Stimulated activated CD8-positive, alpha-beta memory T cell treated with anti-CD3 and anti-CD28 coated beads, Interleukin-15, amount 100 ng/mL, for 48 hours (primary cell): ENCODE results near the gene KCNJ12.
"Not testable (repeated sequence)": the region's sequence is repeated elsewhere in the genome, so short reads cannot be mapped to it uniquely, and the experiment has no call there.

ENCODE experiments used
- DNase-seq, 2 donors: peaks; one replicate each; pipeline ENCODE4 v3.0.0-alpha.2; 2020; ENCODE audit warnings: low read depth in 2 of 2

Gene KCNJ12

DNA sequence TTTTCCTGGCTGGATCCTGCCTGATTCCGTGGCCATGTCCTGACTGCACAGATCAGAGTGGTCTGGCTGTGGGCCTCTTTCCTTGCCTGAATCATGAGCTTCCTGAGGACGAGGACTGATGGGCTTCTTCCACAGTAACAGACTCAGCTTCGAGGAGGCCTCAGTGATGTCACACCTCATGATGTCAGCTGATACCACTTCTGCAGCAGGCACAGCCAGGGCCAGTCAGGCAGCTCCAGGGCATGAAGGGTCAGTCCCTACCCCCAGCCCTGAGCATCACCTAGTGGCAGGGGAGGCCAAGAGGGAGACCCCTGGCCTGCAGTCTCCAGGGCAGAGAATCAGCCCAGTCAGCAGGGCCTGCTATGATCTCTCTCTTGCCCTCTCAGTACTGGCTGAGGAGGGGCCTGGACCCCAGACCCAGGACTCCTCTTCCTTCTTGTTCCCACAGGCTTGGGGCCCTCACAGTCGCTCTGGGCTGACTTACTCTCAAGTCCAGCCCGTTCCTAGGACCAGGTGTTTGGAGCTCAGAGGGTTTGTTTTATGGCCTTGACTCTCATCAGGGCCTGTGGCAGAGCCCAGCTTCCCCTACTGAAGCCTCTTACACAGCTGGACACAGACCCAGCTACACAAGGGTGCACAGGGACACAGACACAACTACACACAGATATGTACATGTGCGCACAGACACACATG is 26.7 kb upstream of the KCNJ12 start:
- DNase-seq: not testable (repeated sequence)

DNA sequence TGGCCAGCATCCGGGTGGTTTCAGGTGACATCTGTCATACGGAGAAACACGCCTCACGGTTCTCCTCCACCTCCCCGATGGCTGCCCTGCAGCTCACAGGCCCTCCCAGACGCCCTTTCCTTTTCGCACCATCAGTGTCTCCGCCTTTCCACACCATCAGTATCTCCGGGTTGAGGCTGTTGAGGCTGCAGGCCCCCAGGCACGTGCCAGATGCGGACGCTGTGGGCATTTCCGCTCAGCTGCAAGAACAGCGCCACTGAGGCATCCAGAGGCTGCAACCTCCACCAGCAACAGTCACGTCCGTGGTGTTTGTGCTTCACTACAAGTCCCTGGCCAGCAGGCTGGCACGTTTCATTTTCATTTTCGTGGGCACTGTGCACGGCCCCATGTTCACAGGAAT is 25.7 kb upstream of the KCNJ12 start:
- not testable (repeated sequence) for DNase-seq

DNA sequence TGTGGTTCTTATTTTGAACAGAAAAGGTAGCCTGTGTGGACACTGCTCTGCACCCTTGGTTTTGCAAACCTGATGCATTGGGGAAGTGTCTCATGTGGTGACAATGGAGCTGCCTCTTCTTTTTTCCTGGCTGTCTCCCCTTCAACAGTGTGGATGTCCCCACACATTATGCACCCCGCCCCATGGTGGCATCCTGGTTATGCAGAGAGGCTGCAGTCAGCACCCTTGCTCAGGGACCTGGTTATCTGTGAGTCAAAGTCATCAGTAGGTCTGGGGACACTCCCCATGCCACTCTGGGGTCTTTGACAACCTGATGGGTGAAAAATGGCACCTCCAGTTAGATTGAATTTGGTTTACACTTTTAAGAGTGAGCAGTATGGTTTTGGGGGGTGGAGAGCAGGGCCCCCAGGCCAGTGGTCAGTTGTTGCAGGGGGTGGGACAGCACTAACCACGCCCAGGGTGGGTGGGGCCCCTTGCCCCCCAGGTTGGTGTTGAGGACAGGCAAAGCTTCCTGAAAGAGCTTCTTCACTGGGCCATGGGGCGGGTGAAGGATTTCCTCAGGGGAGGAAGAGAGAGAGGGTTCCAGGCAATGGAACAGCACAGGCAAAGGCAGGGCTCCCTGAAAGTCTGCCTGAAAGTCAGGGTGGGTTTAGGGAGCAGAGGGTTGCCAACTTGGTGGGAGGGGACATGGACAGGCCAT is 24.6 kb upstream of the KCNJ12 start:
- DNase-seq: no peak

DNA sequence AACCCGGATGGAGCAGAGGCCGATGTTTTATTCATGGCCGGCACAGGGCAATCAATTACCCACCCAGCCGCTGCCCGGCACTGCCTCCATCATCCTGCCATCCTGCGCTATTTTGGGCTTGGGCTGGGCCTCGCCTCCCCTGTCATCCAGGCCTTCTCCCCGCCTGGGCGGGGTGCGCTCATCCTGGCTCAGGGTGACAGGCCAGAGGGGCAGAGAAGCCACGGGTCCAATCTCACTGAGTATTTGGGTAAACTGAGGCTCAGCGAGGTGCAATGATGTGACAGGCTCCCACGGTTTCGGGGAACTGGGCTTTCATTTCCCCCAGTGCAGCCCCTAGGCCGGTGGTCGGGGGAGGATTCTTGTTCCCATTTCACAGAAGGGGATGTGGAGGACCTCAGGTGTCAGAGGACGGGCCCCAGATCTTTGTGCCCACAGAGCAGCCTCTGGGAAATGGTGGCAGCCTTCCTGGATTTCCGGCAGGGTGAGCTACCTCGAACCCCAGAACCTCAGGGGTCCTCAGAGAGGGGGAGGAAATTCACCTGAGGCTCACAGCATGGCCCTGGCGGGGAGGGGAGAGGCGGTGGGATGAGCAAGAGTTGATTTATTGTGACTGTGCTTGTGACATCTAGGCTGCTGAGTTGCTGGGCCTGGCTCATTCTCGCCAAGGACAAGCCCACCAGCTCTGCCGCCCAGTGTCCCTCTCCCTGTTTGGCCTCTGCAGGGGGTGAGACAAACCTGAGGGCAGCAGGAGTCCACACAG is 23.8 kb upstream of the KCNJ12 start:
- DNase-seq: no peak

DNA sequence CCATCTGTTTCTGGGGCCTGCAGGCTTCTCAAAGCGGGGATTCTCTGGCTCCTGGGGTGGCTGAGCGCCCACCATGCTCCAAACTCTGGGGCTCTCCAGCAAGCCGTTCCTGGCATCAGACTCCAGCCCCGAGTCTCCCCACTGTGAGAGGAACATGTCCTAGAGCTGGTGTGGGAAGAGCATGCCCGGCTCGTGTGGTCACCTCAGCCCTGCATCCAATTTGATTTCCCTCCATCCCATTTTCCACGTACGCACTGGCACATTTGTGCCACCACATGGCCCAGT is 23.2 kb upstream of the KCNJ12 start:
- DNase-seq: no peak

DNA sequence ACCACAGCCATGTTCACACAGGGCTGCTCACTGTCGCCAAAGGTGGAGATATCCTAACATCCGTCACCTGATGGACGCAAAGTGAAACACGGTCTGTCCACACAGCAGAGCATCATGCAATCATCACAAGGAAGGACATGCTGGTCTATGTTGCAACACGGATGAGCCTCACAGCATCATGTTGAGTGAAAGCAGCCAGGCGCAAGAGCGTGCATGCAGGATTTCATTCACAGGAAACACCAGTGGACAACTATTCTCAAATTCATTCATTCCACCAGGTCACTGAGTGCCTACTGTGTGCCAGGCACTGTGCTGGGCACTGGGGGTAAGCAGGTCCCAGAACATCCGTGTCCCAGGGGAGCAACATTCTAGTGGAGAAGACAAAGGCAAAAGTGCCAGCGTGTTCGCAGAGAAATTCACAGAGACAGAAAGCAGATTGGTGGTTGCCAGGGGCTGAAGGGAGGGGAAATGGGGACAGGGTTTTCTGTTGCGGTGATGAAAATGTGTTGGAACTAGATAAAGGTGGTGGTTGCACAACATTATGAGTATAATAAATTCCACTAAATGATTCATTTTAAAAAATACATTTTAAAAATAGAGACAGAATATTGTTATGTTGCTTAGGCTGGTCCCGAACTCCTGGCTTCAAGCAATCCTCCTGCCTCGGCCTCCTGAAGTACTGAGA is 22.7 kb upstream of the KCNJ12 start:
- DNase-seq: no peak

DNA sequence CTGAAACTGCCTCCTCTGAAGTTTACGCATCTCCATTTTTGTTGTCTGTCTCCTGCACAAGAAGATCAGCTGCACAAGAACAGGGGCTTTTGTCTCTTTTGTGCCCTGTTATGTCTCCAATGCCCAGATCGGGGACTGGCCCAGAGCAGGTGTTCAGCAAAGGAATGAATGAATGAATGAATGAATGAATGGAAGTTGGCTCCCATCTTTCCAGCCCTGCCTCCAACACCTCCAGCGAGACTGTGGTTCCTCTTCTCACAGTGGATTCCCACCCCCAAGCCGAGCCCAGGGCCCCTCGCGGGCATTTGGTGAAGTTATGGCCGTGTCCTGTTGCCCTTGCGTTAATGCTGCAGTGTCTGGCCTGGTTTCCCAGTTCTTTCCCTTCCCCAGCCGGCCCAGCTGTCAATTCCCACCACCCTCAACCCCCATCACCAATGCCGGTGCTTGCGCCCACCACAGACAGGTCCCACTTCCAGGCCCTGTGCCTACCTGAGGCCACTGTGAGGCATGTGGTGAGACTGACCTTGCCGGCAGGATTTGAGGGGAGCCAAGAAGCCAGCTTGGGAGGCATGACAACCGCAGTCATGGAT is 21.3 kb upstream of the KCNJ12 start:
- no peak for DNase-seq

DNA sequence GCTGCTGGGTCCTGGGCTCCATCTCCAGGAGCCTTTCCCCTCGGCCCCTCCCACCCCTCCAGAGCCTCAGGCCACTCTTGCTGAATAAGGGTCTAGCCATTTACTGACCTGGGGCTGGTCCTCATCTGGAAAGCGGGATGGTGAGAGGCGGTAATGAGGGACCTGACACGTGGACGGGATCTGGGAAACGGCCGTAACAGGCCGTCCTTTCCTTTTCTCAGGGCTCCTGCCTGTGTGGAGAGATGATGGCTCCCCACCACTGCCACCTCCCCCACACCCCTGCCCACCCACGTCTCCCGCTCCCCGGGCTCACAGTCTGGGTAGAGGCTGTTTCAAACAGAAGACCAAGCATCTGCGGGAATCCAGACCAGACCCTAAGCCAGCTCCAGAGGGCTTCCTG is 20.6 kb upstream of the KCNJ12 start:
- no peak for DNase-seq

DNA sequence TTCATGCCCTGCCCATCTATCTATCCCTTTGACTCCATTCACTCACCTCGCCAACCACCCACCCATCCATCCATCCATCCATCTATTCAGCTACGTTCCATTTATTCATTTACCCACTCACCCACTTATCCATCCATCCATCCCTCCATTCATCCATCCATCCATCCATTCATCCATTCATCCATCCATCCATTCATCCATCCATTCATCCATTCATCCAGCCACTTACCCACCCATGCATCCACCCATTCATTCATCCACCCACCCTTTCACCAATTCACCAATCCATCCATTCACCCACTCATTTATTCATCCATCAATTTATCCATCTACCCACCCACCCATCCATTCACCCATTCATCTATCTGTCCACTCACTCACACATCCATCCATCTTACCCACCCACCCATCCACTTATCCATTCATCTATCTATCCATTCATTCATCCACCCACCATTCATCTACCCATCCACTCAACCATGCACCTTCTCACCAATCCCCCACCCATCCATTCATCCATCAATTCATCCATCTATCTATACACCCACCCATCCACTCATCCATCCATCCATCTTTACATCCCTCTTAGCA is 19.5 kb upstream of the KCNJ12 start:
- DNase-seq: no peak

DNA sequence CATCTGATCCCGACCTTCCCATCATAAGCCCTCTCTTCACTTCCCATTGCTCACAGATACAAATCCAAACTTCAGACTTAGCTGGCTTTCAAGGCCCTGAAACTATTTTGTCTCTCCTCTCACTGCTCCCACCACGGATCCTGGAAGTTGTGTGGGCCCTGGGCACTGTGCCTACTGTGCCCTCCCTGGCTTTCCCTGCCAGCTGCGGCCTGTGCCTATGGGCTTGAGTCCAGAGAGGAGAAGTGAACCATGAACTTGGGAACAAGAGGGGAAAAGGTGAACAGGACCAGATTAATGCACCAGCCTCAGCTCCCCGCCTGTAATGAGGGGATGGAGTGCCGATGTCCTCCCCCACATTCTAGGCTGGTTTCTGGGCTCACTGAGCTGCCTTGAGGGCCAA is 18.9 kb upstream of the KCNJ12 start:
- no peak for DNase-seq

DNA sequence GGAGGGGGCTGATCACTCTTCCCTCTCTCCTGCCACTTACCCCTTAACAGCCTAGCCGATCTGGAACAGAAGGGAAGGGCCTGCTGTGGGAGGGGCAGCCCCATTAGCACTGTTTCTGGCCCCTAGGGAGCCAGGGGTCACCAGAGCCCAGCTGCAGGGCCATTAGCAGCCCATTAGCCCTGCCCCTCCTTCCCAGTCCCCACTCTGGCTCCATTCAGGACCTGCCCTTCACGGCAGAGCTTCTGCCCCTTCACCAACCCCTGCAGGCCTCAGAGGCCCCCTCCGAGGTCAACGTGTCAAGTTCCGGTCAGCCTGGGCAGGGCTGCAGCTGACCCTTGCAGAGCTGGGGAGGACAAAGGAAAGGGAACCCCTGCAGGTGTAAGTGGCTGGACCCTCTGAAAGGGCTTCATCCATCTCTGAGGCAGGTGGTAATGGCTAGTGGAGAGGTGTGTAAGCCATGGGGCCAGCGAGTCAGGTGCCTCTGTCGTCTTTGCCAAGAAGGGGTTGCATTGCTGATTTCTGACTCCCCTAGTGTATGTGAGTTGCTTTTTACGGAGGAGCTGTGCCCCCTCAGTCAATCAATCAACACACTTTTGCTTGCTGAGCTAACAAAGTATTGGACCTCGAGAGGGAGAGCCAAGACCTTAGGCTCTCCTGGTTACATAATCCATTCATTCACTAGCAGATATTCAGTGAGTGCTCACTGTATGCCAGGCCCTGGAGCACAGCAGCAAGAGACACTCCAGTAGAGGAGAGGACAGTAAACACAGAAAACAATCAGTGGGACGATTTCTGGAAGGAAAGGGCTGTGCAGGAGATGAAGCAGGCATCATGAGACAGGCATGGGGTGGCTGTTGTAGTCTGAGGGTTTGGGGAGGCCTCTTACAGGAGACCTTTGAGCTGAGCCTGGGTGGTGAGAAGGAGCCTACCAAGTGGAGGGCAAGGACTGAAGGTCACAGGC is 18.2 kb upstream of the KCNJ12 start:
- no peak for DNase-seq

DNA sequence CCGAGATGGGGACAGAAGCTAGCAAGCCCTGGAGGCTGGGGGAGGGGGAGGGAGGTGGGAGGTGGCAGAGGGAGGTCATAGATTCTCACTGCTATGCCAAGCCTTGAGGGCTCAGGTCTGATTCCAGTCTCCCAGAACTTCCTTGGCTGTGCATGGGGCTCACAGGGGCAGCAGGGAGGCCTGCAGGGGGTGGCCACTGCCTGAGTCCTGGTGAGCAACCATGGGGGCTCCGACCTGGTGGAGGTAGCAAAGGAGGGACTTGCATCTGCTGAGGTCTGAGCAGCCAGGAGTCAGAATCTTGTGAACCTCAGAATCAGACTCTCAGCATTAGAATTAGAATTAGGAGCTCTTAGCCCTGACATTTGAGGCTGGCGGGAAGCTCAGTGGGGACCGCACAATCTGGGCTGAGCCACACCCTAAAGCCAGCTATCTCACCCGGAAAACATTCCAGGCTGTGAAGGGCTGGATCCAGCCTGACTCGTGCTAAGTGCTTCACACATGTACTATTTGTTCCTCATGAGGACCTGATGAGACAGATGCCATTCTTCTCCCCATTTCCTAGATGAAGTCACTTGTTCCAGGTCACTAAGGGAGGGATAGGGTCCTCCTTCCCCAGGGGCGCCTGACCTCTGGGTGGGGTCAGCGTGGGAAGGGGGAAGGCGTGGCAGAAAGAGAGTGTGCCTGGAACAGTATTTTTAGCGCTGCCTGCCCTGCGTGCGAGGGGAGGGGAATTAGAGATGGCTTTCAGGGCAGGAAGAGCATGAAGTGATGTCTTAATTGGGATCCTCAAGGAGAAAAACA is 17.3 kb upstream of the KCNJ12 start:
- no peak for DNase-seq

DNA sequence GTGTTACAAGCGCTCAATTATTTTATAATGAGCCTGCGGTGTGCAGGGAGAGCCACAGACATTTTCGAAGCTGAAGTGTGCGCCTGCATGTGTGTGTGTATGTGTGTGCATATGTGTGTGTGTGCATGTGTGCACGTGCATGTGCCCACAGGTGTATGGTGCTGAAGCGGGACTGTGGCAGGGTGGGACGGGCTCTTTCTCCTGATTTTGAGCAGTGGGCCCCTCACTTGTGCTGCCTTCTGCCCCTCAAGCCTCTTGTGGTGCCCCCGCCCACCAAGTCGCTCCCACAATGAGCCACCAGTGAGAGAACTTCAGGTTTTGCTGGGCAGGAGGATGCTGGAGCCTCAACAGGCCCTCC is 16.7 kb upstream of the KCNJ12 start:
- DNase-seq: no peak

DNA sequence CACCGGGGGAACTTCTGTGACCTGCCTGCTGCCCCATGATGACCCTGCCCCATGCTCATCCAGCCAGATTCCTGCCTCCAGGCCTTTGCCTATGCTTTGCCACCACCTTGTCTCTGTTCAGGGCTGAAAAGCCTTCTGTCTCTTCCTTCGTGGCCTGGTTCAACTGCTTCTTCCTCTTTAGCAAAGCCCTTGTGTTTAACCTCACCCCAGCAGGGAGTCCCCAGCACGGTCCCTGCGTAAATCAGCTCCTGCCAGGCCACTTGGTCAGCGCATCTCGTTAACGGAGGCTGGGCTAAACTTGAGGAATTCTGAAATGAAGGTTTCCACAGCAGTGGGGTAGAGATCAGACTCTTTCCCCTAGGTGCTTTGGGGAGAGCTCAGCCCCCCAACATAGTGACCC is 16.1 kb upstream of the KCNJ12 start:
- no peak for DNase-seq

DNA sequence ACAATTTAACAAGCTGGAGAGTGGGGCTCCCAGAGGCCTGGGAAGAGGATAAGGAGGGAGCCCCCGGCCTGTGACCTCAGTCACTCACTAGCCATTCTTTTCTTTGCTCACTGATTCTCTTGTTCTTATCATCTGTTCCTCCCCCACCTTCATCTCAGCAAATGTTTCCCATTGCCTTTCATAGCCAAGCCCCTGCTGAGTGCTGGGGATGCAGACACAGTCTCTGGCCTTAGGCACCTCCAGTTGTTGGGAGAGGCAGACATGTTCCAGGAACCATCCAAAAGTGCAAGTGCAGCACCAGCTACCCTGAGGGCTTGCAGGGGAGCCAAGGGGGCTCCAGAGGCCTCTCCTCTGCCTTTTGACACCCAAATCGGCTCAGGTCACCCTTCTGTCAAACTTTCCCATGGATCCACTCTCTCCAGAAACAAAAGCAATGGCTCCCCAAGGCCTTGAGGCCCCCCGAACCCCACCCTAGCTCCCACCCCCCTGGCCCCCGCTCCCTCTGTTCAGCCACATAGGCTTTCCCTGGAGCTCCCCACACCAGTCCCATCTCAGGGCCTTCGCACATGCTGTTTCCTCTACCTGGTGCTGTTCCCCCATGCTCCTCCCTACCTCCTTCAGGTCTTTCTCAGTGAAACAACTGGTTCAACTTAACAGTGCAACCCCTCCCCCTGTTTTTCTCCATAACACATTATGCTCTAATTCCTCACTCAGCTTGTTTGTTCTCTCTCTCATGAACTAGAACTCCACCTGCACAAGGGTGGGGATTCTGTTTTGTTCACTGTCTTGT is 14.9 kb upstream of the KCNJ12 start:
- no peak for DNase-seq

DNA sequence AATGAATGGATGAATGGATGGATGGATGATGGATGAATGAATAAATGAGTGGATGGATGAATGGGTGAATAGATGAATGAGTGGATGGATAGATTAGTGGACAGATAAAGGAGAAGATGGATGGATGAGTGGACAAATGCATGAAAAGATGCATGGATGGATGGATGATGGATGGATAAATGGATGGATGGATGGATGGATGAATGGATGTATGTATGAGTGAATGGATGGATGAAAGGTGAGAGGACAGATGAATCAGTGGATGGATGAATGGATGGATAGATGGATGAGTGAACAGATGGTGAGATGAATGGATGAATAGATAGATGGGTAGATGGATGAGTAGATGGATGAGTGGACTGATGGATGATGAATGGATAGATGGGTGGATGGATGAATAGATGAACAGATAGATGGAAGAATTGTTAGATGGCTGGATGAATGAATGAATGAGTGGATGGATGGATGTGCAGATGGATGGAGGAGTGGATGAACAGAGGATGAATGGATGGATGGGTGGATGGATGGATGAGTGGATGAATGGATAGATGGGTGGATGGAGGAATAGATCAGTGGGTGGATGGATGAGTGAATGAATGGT is 13.7 kb upstream of the KCNJ12 start:
- DNase-seq: no peak

DNA sequence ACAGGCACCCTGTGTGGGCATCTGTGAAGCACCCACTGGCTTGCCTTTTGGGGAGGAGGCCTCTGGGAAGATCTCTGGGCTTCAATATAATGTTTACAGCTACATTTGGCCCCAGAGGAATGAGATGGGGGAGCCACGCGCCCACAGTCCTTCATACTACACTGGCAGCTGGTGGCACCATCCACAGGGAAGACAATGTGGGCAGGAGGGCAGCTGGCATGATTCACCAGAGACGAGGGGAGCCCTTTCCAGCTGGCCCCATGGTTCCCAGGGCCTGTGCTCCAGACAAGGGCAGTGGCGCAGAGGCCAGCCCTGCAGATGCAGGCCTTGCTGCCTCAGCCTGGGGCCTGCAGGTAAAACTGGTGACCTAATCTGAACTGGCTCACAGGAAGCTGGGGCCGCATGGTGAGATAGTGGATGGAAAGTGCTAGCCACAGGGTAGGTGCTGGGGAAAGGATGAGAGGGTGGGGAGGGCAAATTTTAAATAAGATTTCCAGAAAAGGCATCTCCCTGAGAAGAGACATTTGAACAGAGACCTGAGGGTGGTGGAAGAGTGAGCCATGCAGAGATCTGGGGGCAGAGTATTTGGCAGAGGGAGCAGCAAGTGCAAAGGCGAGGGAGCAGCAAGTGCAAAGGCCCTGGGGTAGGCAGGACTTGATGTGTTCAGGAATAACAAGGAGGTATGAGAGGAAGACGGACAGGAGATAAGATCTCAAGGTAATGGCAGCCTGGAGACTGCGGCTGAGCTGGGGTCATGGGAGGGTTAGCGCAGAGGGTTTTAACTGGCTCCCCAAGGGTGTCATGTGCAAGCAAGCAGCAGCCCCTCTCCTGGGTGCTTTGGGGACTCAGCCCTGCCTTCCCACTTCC is 12.1 kb upstream of the KCNJ12 start:
- DNase-seq: no peak

DNA sequence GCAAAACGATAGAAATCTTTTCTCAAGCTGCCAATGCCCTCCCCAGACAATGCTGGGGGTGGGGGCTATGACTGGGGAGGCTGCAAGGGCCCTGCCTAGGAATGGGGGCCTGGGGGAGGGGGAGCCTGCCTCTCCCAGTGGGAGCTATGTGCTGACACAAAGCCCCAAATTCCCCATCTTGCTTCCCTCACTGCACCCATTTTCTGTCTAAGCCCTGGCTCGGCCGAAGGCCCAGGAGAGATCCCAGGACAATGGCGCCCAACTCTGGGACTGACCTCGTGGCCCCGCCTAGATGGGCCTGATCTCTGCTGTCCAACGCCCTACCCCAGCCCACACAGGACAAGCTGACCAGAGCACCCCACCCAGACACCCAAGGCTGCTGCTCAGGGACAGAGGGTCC is 11.1 kb upstream of the KCNJ12 start:
- DNase-seq: no peak
